Smooth muscle cell (in vitro differentiated cells): ENCODE measurements around the gene LHFPL6. TPM values are rescaled to one million over a fixed set of nuclear protein-coding genes. Genes with fewer than 3 reads are reported as not detected.

ENCODE experiments used
- DNase-seq: peaks from one replicate; lab custom pipeline; 2025; ENCODE audit not compliant: unreplicated experiment; lab: John Stamatoyannopoulos, UW
- H2AFZ ChIP-seq: fragments of 200-600 bp; sonication (generic); 2 replicates; pipeline ENCODE4 v1.6.0; 2016; ENCODE audit warnings: antibody characterized with exemption, low read depth, mild to moderate bottlenecking
- H3F3A ChIP-seq: fragments of 200-600 bp; sonication (generic); 2 replicates; pipeline ENCODE4 v1.6.0; 2017; ENCODE audit warnings: antibody characterized with exemption, low read depth
- H3K27ac ChIP-seq: fragments of 200-600 bp; sonication (generic); 2 replicates; pipeline ENCODE4 v1.5.1; 2016; ENCODE audit warnings: low read depth, mild to moderate bottlenecking
- H3K27me3 ChIP-seq: fragments of 200-600 bp; sonication (generic); 2 replicates; pipeline ENCODE4 v1.6.1; 2016; ENCODE audit warnings: low read depth, mild to moderate bottlenecking
- H3K36me3 ChIP-seq: fragments of 200-600 bp; sonication (generic); 2 replicates; pipeline ENCODE4 v1.5.1; 2016; ENCODE audit warnings: low read depth
- H3K4me1 ChIP-seq: fragments of 200-600 bp; sonication (generic); 2 replicates; pipeline ENCODE4 v1.5.1; 2016; ENCODE audit warnings: low read depth
- H3K4me2 ChIP-seq: fragments of 200-600 bp; sonication (generic); 2 replicates; pipeline ENCODE4 v1.6.0; 2016; ENCODE audit warnings: mild to moderate bottlenecking
- H3K4me3 ChIP-seq: fragments of 200-600 bp; sonication (generic); 2 replicates; pipeline ENCODE4 v1.5.1; 2016; ENCODE audit warnings: mild to moderate bottlenecking
- H3K79me2 ChIP-seq: fragments of 200-600 bp; sonication (generic); 2 replicates; pipeline ENCODE4 v1.6.0; 2016; ENCODE audit warnings: low read depth, mild to moderate bottlenecking
- H3K9ac ChIP-seq: fragments of 200-600 bp; sonication (generic); 2 replicates; pipeline ENCODE4 v1.6.0; 2016; ENCODE audit warnings: low read depth
- H3K9me3 ChIP-seq: fragments of 200-600 bp; sonication (generic); replicated peaks from 2 replicates; pipeline ENCODE4 v1.5.1; 2016; ENCODE audit warnings: low read depth
- H4K20me1 ChIP-seq: fragments of 200-600 bp; sonication (generic); 2 replicates; pipeline ENCODE4 v1.6.0; 2016; ENCODE audit warnings: low read depth
- CTCF ChIP-seq: fragments of 200-600 bp; sonication (generic); IDR thresholded peaks from 2 replicates; pipeline ENCODE4 v1.5.1; 2017; ENCODE audit warnings: borderline replicate concordance, mild to moderate bottlenecking, antibody characterized with exemption; ENCODE audit not compliant: insufficient read depth, poor library complexity, severe bottlenecking
- WGBS: methylation state at CpG from one replicate; pipeline ENCODE4 v1.1.7; 2016; ENCODE audit warnings: low lambda C conversion rate; 5-methylcytosine and 5-hydroxymethylcytosine counted together
- polyA plus RNA-seq: library from polyadenylated mRNA; unstranded; fragments of >200 nt; fragmentation: Nextera tagmentation; extraction: Ambion mirVana; gene quantifications from 2 replicates; pipeline ENCODE4 v1.2.1, GENCODE V29; 2016
- total RNA-seq: library from RNA; depleted of rRNA; stranded (reverse); fragments of >200 nt; gene quantifications from 2 replicates; pipeline ENCODE4 v1.2.3, GENCODE V29; 2014

The LHFPL6 gene
- total and polyA plus RNA-seq, 2 experiments from 2014 or later = 24.7 to 43.6 TPM

DNA sequence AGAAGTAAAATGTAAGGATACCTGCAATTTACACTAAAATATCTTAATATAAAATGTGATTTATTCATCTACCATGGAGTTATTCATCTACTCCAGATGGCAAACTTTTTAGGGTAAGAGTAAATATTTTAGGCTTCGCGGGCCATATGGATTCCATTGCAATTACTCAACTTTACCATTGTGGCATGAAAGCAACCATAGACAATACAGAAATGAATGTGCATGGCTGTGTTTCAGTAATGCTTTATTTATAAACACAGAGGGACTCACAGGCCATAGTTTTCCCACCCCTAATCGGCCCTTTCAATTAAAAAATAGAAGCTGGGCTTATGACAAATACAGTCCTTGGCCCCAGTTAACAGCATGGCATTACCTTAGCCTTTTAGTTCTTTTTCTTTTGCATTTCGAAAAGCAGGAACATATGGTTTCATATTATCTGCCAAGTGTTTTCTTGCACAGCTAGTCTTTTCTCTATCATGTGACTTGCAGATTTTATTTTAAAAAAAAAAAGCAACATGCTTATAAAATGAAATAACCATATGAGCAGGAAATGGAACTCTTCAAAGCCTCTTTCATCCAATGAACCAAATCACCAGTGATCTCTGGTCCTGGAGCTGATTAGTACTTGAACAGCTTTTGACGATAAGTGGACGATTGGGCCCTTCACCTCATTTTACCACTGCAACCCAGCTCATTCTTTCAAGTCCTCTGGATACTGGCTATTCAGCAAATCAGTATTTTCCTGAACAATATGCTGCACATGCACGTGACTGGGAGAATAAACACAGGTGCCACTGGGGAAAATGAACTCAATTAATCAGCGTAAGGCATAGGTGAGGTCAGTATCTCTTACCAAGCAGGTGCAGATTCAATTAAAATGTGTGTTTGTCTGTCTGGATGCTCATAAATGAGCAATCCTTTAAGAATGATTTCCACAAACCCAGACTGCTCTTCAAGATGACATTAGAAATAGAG, 63.9 kb downstream of the LHFPL6 start:
- no peak overlapping the region for H3K27ac ChIP-seq
- H4K20me1 ChIP-seq = no peaks in the 10 kb centered on the region
- H3K79me2 ChIP-seq = no peaks in the 10 kb centered on the region
- no peaks in the 10 kb centered on the region for H3K36me3 ChIP-seq
- no peak overlapping the region for H2AFZ ChIP-seq
- no peaks in the 10 kb centered on the region for H3K9me3 ChIP-seq
- no peak for DNase-seq
- no peak for TF ChIP-seq CTCF
- no peak overlapping the region for H3K9ac ChIP-seq
- H3K4me2 ChIP-seq = no peak overlapping the region
- 91% methylated on average over 8 of the region's 8 CpGs for WGBS
- no peaks in the 10 kb centered on the region for H3K27me3 ChIP-seq
- no peaks in the 10 kb centered on the region for H3F3A ChIP-seq
- H3K4me1 ChIP-seq = no peaks in the 10 kb centered on the region
- H3K4me3 ChIP-seq = no peak overlapping the region

GRCh38 chr13:39536906-39537305, 66.1 kb downstream of the LHFPL6 start:
- no peak for TF ChIP-seq CTCF
- H3K9ac ChIP-seq = no peak overlapping the region
- no peaks in the 10 kb centered on the region for H4K20me1 ChIP-seq
- H3K79me2 ChIP-seq = peaks cover 9% of the 10 kb centered on the region
- no peaks in the 10 kb centered on the region for H3K27me3 ChIP-seq
- 67% methylated on average over 7 of the region's 7 CpGs for WGBS
- H3K9me3 ChIP-seq = no peaks in the 10 kb centered on the region
- no peaks in the 10 kb centered on the region for H3K36me3 ChIP-seq
- H3K4me2 ChIP-seq = no peak overlapping the region
- no peaks in the 10 kb centered on the region for H3F3A ChIP-seq
- no peak overlapping the region for H2AFZ ChIP-seq
- no peak overlapping the region for H3K4me3 ChIP-seq
- no peak for DNase-seq
- H3K4me1 ChIP-seq = peaks cover 2% of the 10 kb centered on the region
- peak overlapping the region; percentile 74 for H3K27ac ChIP-seq

- Histone ChIP-seq H3K4me1 (peaks cover 8% of the 10 kb centered on the region), H3K79me2 (peaks cover 9% of the 10 kb centered on the region), H3K27ac (peak overlapping the region; percentile 74), H3F3A (no peaks in the 10 kb centered on the region), H4K20me1 (no peaks in the 10 kb centered on the region), H3K4me3 (no peak overlapping the region), H3K9ac (no peak overlapping the region), H3K9me3 (no peaks in the 10 kb centered on the region), H3K4me2 (no peak overlapping the region), H2AFZ (no peak overlapping the region), H3K27me3 (no peaks in the 10 kb centered on the region), H3K36me3 (no peaks in the 10 kb centered on the region)
- no peak for DNase-seq
- no peak for TF ChIP-seq CTCF
- WGBS = 89% methylated on average over 6 of the region's 6 CpGs
Observed at GRCh38 chr13:39536274-39536673, 66.7 kb downstream of the LHFPL6 start.
